B cell (primary cell): Measurements from ENCODE around the gene MAGI2. TPM values are rescaled to one million over a fixed set of nuclear protein-coding genes. Genes with fewer than 3 reads are reported as not detected.

ENCODE experiments used
- ATAC-seq: fragments of 200-7000 bp; cut with Tn5 transposase; one replicate; pipeline ENCODE4 v1.10.0; 2021; ENCODE audit warnings: low read depth, mild to moderate bottlenecking, moderate number of reproducible peaks, moderate library complexity
- CTCF ChIA-PET: fragments of 350-600 bp; sonication (Branson Sonifier 250); formaldehyde crosslinking; loops from one replicate; lab custom pipeline; 2021; ENCODE audit warnings: antibody characterized with exemption, inconsistent platforms; lab: Charles Lee
- POLR2A ChIA-PET: fragments of 350-600 bp; sonication (Branson Sonifier 250); formaldehyde crosslinking; loops from one replicate; lab custom pipeline; 2021; ENCODE audit warnings: antibody characterized with exemption; lab: Charles Lee
- DNase-seq: peaks from one replicate; pipeline ENCODE4 v3.0.0; 2013
- H2AFZ ChIP-seq: 2 replicates; pipeline ENCODE4 v1.6.1; 2012; ENCODE audit warnings: mild to moderate bottlenecking, low read depth, low read length; ENCODE audit not compliant: insufficient read depth, poor library complexity, severe bottlenecking
- H3K27ac ChIP-seq, 2 donors: 1 replicate in 1 of 2; 2 replicates in 1 of 2; pipeline ENCODE4 v1.5.1; 2012 to 2013; ENCODE audit warnings: low read length in 2 of 2, mild to moderate bottlenecking in 2 of 2, moderate library complexity in 1 of 2
- H3K27me3 ChIP-seq, 4 experiments: fragments of 200-600 bp in 1 of 4; sonication (generic) in 1 of 4; replicated peaks in 1 of 4; 1 replicate in 2 of 4; 2 replicates in 2 of 4; pipeline versions ENCODE4 v1.6.1 to v1.7.0; 2013 to 2016; ENCODE audit warnings: low read length in 3 of 4, mild to moderate bottlenecking in 2 of 4, mixed read lengths in 1 of 4, moderate library complexity in 1 of 4; ENCODE audit not compliant: insufficient read depth in 4 of 4, control insufficient read depth in 3 of 4; ENCODE audit errors: control extremely low read depth in 1 of 4
- H3K36me3 ChIP-seq, 2 experiments: replicated peaks in 1 of 2; 1 replicate in 1 of 2; 2 replicates in 1 of 2; pipeline versions ENCODE4 v1.6.1 to v1.7.1; 2013; ENCODE audit warnings: low read length in 1 of 2; ENCODE audit not compliant: insufficient read depth in 2 of 2, control insufficient read depth in 1 of 2; ENCODE audit errors: control extremely low read depth in 1 of 2, extremely low read depth in 1 of 2
- H3K4me1 ChIP-seq, 2 donors: fragments of 200-600 bp in 1 of 2; sonication (generic) in 1 of 2; 1 replicate in 1 of 2; 2 replicates in 1 of 2; pipeline versions ENCODE4 v1.5.1 to v1.6.1; 2013 to 2017; ENCODE audit warnings: low read length in 2 of 2; ENCODE audit not compliant: control insufficient read depth in 2 of 2, insufficient read depth in 2 of 2
- H3K4me2 ChIP-seq: replicated peaks from 2 replicates; pipeline ENCODE3; 2012; ENCODE audit warnings: mild to moderate bottlenecking, low read depth, low read length; ENCODE audit not compliant: poor library complexity, severe bottlenecking
- H3K4me3 ChIP-seq, 5 experiments: fragments of 200-600 bp in 1 of 5; sonication (generic) in 1 of 5; 1 replicate in 3 of 5; 2 replicates in 2 of 5; pipeline versions ENCODE4 v1.5.1 to v1.7.0; 2011 to 2016; ENCODE audit warnings: low read length in 4 of 5, mild to moderate bottlenecking in 4 of 5, low read depth in 2 of 5, control low read depth in 1 of 5, moderate library complexity in 1 of 5; ENCODE audit not compliant: insufficient read depth in 1 of 5; ENCODE audit errors: control extremely low read depth in 1 of 5, extremely low read depth in 1 of 5
- H3K79me2 ChIP-seq: fragments of 200-600 bp; sonication (generic); one replicate; pipeline ENCODE4 v1.6.0; 2016; ENCODE audit warnings: low read length; ENCODE audit not compliant: control insufficient read depth, insufficient read depth
- H3K9ac ChIP-seq: fragments of 200-600 bp; sonication (generic); 2 replicates; pipeline ENCODE4 v1.6.1; 2017; ENCODE audit warnings: mild to moderate bottlenecking, low read length, moderate library complexity
- H3K9me3 ChIP-seq, 3 donors: one replicate each; pipeline versions ENCODE4 v1.6.1 to v1.7.1; 2013; ENCODE audit warnings: low read length in 2 of 3; ENCODE audit not compliant: control insufficient read depth in 2 of 3, insufficient read depth in 1 of 3; ENCODE audit errors: control extremely low read depth in 1 of 3
- H4K20me1 ChIP-seq: 2 replicates; pipeline ENCODE4 v1.6.0; 2012; ENCODE audit warnings: mild to moderate bottlenecking, low read length; ENCODE audit not compliant: insufficient read depth, control insufficient read depth, poor library complexity, severe bottlenecking
- H3K27ac Mint-ChIP-seq: one replicate; pipeline ENCODE4 v1.8.0; 2021; ENCODE audit warnings: mixed read lengths
- H3K27me3 Mint-ChIP-seq: one replicate; pipeline ENCODE4 v1.8.0; 2021; ENCODE audit warnings: mixed read lengths
- H3K4me1 Mint-ChIP-seq: one replicate; pipeline ENCODE4 v1.8.0; 2021; ENCODE audit warnings: mixed read lengths
- H3K4me3 Mint-ChIP-seq: one replicate; pipeline ENCODE4 v1.8.0; 2021; ENCODE audit warnings: mixed read lengths
- H3K9me3 Mint-ChIP-seq: one replicate; pipeline ENCODE4 v1.8.0; 2022; ENCODE audit warnings: mixed read lengths; ENCODE audit not compliant: insufficient read depth
- CTCF ChIP-seq: fragments of 200-600 bp; IDR thresholded peaks from one replicate; pipeline ENCODE4 v1.8.0; 2022; ENCODE audit warnings: antibody characterized with exemption, mild to moderate bottlenecking
- EZH2 ChIP-seq: IDR thresholded peaks from 2 replicates; pipeline ENCODE4 v1.6.1; 2012; ENCODE audit warnings: borderline replicate concordance, low read depth, mild to moderate bottlenecking, moderate library complexity, low read length; ENCODE audit not compliant: insufficient read depth, poor library complexity, severe bottlenecking
- WGBS: methylation state at CpG from one replicate; pipeline ENCODE4 v1.1.5; 2013; ENCODE audit warnings: missing lambda C conversion rate; ENCODE audit not compliant: insufficient coverage; 5-methylcytosine and 5-hydroxymethylcytosine counted together
- intact Hi-C: fragments of 100-400 bp; cut with micrococcal nuclease; formaldehyde crosslinking; loops from one replicate; pipeline ENCODE4 v1.10.0; 2022
- polyA plus RNA-seq: library from polyadenylated mRNA; depleted of rRNA; stranded (reverse); fragments of >200 nt; gene quantifications from 2 replicates; pipeline ENCODE4 v1.2.3, GENCODE V29; 2012
- total RNA-seq, 2 donors: library from RNA; stranded (reverse); fragments of 120-200 nt in 1 of 2; gene quantifications; 1 replicate in 1 of 2; 2 replicates in 1 of 2; pipeline versions ENCODE4 v1.2.3 to v1.2.4, GENCODE V29; 2013 to 2022

MAGI2 gene
- total and polyA plus RNA-seq, 2 donors (not counting 1 experiment from before 2014, with no cell fraction given) = 0.16 to 0.64 TPM

DNA sequence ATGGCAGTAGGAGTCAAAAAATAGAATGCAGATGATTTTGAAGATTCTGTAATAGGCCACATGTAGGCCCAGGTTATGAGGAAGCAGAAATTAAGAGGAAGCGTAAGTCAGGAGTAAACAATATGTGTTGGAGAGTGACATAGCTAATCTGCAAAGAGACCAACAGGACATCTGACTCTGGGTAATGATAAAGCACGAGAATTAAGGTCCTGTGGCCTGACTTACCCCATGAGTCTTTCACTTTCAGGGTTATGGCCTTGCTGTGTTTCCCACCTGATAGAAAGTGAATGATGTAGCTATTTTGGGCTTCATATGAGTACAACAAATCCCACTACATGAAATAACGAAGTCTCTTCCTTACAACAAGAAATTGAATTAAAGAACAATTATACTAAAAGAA is 393.0 kb downstream of the MAGI2 start:
- intact Hi-C loops = no loop called here
- no peaks in the 10 kb centered on the region for H3K79me2 ChIP-seq
- Mint-ChIP-seq H3K4me1 (no peaks in the 10 kb centered on the region), H3K9me3 (peaks cover 3% of the 10 kb centered on the region), H3K27me3 (no peaks in the 10 kb centered on the region), H3K4me3 (no peak overlapping the region), H3K27ac (no peak overlapping the region)
- DNase-seq (no peak), ATAC-seq (no peak)
- no peaks in the 10 kb centered on the region for H3K4me1 ChIP-seq
- H3K9me3 ChIP-seq = no peaks in the 10 kb centered on the region
- no peak overlapping the region for H3K27ac ChIP-seq
- H3K27me3 ChIP-seq = no peaks in the 10 kb centered on the region
- no peaks in the 10 kb centered on the region for H3K36me3 ChIP-seq
- no peaks in the 10 kb centered on the region for H4K20me1 ChIP-seq
- H3K4me3 ChIP-seq = no peak overlapping the region
- WGBS = 52% methylated on average over 2 of the region's 3 CpGs
- ChIA-PET POLR2A (no interaction called here), CTCF (no interaction called here)
- H3K4me2 ChIP-seq = no peak overlapping the region
- H3K9ac ChIP-seq = no peak overlapping the region
- no peak overlapping the region for H2AFZ ChIP-seq
- TF ChIP-seq CTCF = no peak
- no peak for TF ChIP-seq EZH2

DNA sequence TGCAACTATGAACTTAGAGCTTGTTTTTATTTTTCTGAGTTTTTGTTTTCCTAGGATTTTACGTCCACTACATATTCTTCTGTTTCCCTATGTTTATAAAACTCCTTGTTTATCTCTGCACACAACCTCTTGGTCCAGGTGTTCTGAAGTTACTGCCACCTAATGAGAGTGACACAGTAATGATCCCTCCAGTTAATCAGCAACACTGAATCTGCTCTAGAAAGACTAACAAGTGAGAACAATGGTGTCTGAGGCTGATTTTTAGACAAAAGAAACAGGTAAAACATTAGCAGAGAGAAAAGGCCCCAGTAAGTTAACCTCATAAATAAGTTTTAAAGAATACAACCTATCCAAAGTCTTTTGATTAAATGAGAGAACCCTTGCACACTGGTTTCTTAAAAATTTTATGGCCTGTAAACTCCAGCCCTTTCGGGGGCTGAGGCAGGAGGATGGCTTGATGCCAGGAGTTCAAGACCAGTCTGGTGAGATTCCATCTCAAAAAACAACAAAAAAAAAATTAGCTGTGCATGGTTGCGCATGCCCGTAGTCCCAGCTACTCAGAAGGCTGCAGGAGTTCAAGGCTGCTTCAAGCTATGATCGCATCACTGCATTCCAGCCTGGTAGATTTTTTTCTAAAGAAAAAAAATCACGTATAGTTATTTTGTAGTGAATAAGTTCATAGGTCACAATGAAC is 397.6 kb downstream of the MAGI2 start:
- Histone ChIP-seq H2AFZ (no peak overlapping the region), H4K20me1 (no peaks in the 10 kb centered on the region), H3K36me3 (no peaks in the 10 kb centered on the region), H3K9me3 (no peaks in the 10 kb centered on the region), H3K27ac (no peak overlapping the region), H3K4me3 (no peak overlapping the region), H3K4me2 (no peak overlapping the region), H3K4me1 (no peaks in the 10 kb centered on the region), H3K79me2 (no peaks in the 10 kb centered on the region), H3K27me3 (no peaks in the 10 kb centered on the region), H3K9ac (no peak overlapping the region)
- H3K27ac Mint-ChIP-seq = no peak overlapping the region
- no peak overlapping the region for H3K4me3 Mint-ChIP-seq
- ChIA-PET POLR2A (no interaction called here), CTCF (no interaction called here)
- DNase-seq (no peak), ATAC-seq (no peak)
- H3K9me3 Mint-ChIP-seq = peaks cover 4% of the 10 kb centered on the region
- TF ChIP-seq CTCF (no peak), EZH2 (no peak)
- H3K27me3 Mint-ChIP-seq = no peaks in the 10 kb centered on the region
- intact Hi-C loops = no loop called here
- no CpG with 5 or more reads among the region's 6 CpGs for WGBS
- H3K4me1 Mint-ChIP-seq = no peaks in the 10 kb centered on the region
